Sigmoid colon (tissue), 4 donors: ENCODE results near the gene ERBB2.

Experiments used
- CTCF ChIP-seq, 4 experiments: fragments of 450-650 bp in 3 of 4; fragments of 200-600 bp in 1 of 4; IDR thresholded peaks; one replicate each; pipeline ENCODE4 v1.5.1; 2016 to 2019; ENCODE audit warnings: antibody characterized with exemption in 4 of 4, mild to moderate bottlenecking in 3 of 4, moderate library complexity in 2 of 4
- POLR2AphosphoS5 ChIP-seq, 4 donors: sonication (generic); formaldehyde crosslinking; IDR thresholded peaks; one replicate each; pipeline ENCODE4 v1.6.1; 2017; ENCODE audit warnings: antibody characterized with exemption in 4 of 4

GRCh38 chr17:39705786-39706348 is 6.0 kb downstream of the ERBB2 start:
- no peak for TF ChIP-seq CTCF (IDR thresholded peaks at IDR 0.05)
- no peak for TF ChIP-seq POLR2AphosphoS5 (IDR thresholded peaks at IDR 0.05)
